Fibroblast of skin of left biceps (primary cell): Measurements from ENCODE around the gene DALRD3.

Experiments used
- DNase-seq, 2 experiments: peaks; one replicate each; pipeline ENCODE4 v3.0.0-alpha.2; 2013; ENCODE audit warnings: low read depth in 2 of 2

Gene DALRD3

GRCh38 chr3:48980295-48980694 is 38.1 kb downstream of the DALRD3 start:
- DNase-seq = no peak

DNA sequence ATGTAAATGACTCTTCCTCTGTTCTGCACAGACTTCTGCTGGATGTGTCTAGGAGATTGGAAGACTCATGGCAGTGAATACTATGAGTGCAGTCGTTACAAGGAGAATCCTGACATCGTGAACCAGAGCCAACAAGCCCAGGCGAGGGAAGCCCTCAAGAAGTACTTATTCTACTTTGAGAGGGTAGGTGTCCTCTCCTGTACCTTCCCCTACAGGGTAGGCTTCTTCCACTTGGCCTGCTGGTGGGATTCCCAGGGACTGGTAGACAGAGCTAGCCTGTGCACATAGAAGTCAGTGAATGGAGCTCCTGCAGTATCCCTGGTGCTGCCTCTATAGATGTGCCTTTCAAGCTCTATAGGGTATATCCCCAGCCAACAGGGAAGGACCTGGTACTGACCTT is 38.9 kb downstream of the DALRD3 start:
- DNase-seq = no peak

GRCh38 chr3:48974076-48974864 is 44.1 kb downstream of the DALRD3 start:
- no peak for DNase-seq

DNA sequence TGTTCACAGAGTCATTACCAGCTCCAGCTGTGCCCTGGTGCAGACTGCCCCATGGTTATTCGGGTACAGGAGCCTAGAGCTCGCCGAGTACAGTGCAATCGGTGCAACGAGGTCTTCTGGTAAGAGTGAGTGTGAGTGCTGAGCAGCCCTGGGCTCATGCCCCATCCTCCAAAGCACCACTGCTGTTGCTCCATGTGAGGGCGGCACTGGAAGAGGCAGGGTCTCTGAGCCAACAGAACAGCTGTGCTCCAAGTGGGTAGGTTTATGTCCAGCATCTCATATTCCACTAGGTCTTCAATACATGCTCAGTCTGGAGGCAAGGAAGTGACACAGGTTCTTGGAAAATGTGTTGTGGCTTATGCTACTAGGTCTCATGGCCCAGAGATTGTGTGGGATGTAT is 47.8 kb downstream of the DALRD3 start:
- no peak for DNase-seq

DNA sequence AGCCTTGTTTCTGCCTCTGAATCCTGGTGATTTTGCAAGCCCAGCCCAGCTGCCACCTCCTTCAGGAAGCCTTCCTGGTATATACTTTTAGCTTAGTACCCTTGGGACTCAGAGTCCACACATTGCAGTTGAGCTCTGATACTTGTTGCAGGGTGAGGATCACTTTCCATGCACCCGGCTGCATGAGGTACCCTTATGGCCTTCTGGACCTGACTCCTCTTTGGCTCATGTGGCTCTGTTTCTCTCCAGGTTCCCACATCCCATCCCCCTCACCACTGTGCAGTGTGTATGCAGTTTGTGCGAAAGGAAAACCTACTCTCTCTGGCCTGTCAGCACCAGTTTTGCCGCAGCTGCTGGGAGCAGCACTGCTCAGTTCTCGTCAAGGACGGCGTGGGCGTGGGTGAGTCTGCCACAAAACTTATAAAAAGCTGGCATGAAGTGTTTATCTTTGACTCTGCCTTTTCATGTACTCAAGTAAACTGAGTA is 51.5 kb downstream of the DALRD3 start:
- DNase-seq = no peak

- no peak for DNase-seq
Observed at GRCh38 chr3:48966367-48966766, 52.0 kb downstream of the DALRD3 start.
